HEK293 (cell line): ENCODE data around the gene GNL2.

ENCODE experiments used
- FEZF1 ChIP-seq: fragments of 450-650 bp; formaldehyde crosslinking; IDR thresholded peaks from 2 replicates; pipeline ENCODE4 v1.5.1; 2016; ENCODE audit warnings: missing biosample characterization, missing genetic modification characterization
- HOXD13 ChIP-seq: sonication (generic); formaldehyde crosslinking; IDR thresholded peaks from 2 replicates; pipeline ENCODE4 v1.8.0; 2022; ENCODE audit warnings: missing genetic modification reagents, borderline replicate concordance
- REPIN1 ChIP-seq: fragments of 450-650 bp; formaldehyde crosslinking; IDR thresholded peaks from 2 replicates; pipeline ENCODE4 v1.5.1; 2017; ENCODE audit warnings: missing biosample characterization, missing genetic modification characterization, low read depth
- WT1 ChIP-seq: fragments of 450-650 bp; formaldehyde crosslinking; IDR thresholded peaks from 2 replicates; pipeline ENCODE4 v1.5.1; 2016; ENCODE audit warnings: missing biosample characterization, missing genetic modification characterization
- ZBTB1 ChIP-seq: fragments of 450-650 bp; formaldehyde crosslinking; IDR thresholded peaks from 2 replicates; pipeline ENCODE4 v1.5.1; 2016; ENCODE audit warnings: missing biosample characterization, missing genetic modification characterization
- ZNF155 ChIP-seq: fragments of 450-650 bp; formaldehyde crosslinking; IDR thresholded peaks from 2 replicates; pipeline ENCODE4 v1.5.1; 2016; ENCODE audit warnings: missing biosample characterization, missing genetic modification characterization
- ZNF175 ChIP-seq: fragments of 450-650 bp; formaldehyde crosslinking; IDR thresholded peaks from 2 replicates; pipeline ENCODE4 v1.5.1; 2016; ENCODE audit warnings: missing biosample characterization, missing genetic modification characterization
- ZNF19 ChIP-seq: fragments of 450-650 bp; formaldehyde crosslinking; IDR thresholded peaks from 2 replicates; pipeline ENCODE4; 2016; ENCODE audit warnings: missing biosample characterization, missing genetic modification characterization, low read depth
- ZNF211 ChIP-seq: fragments of 450-650 bp; formaldehyde crosslinking; IDR thresholded peaks from 2 replicates; pipeline ENCODE4 v1.5.1; 2016; ENCODE audit warnings: low read depth, missing biosample characterization, missing genetic modification characterization
- ZNF221 ChIP-seq: fragments of 450-650 bp; formaldehyde crosslinking; IDR thresholded peaks from 2 replicates; pipeline ENCODE4 v1.5.1; 2017; ENCODE audit warnings: missing biosample characterization, missing genetic modification characterization, borderline replicate concordance
- ZNF23 ChIP-seq: fragments of 450-650 bp; formaldehyde crosslinking; IDR thresholded peaks from 2 replicates; pipeline ENCODE4 v1.5.1; 2016; ENCODE audit warnings: missing biosample characterization, missing genetic modification characterization, borderline replicate concordance
- ZNF394 ChIP-seq: fragments of 450-650 bp; formaldehyde crosslinking; IDR thresholded peaks from 2 replicates; pipeline ENCODE4 v1.5.1; 2016; ENCODE audit warnings: missing biosample characterization, missing genetic modification characterization, mild to moderate bottlenecking, moderate library complexity, borderline replicate concordance
- ZNF621 ChIP-seq: fragments of 450-650 bp; formaldehyde crosslinking; IDR thresholded peaks from 2 replicates; pipeline ENCODE4 v1.5.1; 2017; ENCODE audit warnings: missing biosample characterization, missing genetic modification characterization
- ZNF623 ChIP-seq: fragments of 450-650 bp; formaldehyde crosslinking; IDR thresholded peaks from 2 replicates; pipeline ENCODE4 v1.5.1; 2016; ENCODE audit warnings: missing biosample characterization, missing genetic modification characterization
- ZNF624 ChIP-seq: fragments of 450-650 bp; formaldehyde crosslinking; IDR thresholded peaks from 2 replicates; pipeline ENCODE4 v1.5.1; 2017; ENCODE audit warnings: missing biosample characterization, missing genetic modification characterization
- ZNF629 ChIP-seq: fragments of 450-650 bp; formaldehyde crosslinking; IDR thresholded peaks from 2 replicates; pipeline ENCODE4 v1.5.1; 2017; ENCODE audit warnings: missing biosample characterization, missing genetic modification characterization
- ZNF747 ChIP-seq: fragments of 450-650 bp; formaldehyde crosslinking; IDR thresholded peaks from 2 replicates; pipeline ENCODE4 v1.5.1; 2016; ENCODE audit warnings: missing biosample characterization, missing genetic modification characterization
- ZNF76 ChIP-seq: fragments of 450-650 bp; formaldehyde crosslinking; IDR thresholded peaks from 2 replicates; pipeline ENCODE4; 2016; ENCODE audit warnings: low read depth, missing biosample characterization, missing genetic modification characterization, borderline replicate concordance
- ZNF791 ChIP-seq: fragments of 450-650 bp; formaldehyde crosslinking; IDR thresholded peaks from 2 replicates; pipeline ENCODE4 v1.5.1; 2016; ENCODE audit warnings: missing biosample characterization, missing genetic modification characterization
- ZSCAN16 ChIP-seq: fragments of 450-650 bp; formaldehyde crosslinking; IDR thresholded peaks from 2 replicates; pipeline ENCODE4 v1.5.1; 2016; ENCODE audit warnings: missing biosample characterization, missing genetic modification characterization
- TF ChIP-seq, protein P1 (sequence below): IDR thresholded peaks from 2 replicates; pipeline ENCODE4 v1.6.1; 2011; ENCODE audit warnings: mild to moderate bottlenecking, low read depth, low read length, borderline replicate concordance
- TF ChIP-seq, protein P2 (sequence below): fragments of 450-650 bp; IDR thresholded peaks from 2 replicates; pipeline ENCODE4 v1.5.1; 2018; ENCODE audit warnings: missing biosample characterization, missing genetic modification characterization
- TF ChIP-seq, protein P3 (sequence below): fragments of 450-650 bp; formaldehyde crosslinking; IDR thresholded peaks from 2 replicates; pipeline ENCODE4 v1.5.1; 2016; ENCODE audit warnings: missing biosample characterization, missing genetic modification characterization
- TF ChIP-seq, protein P4 (sequence below): fragments of 450-650 bp; formaldehyde crosslinking; IDR thresholded peaks from 2 replicates; pipeline ENCODE4 v1.5.1; 2016; ENCODE audit warnings: missing biosample characterization, missing genetic modification characterization
- TF ChIP-seq, protein P5 (sequence below): fragments of 450-650 bp; formaldehyde crosslinking; IDR thresholded peaks from 2 replicates; pipeline ENCODE4 v1.5.1; 2016; ENCODE audit warnings: missing biosample characterization, missing genetic modification characterization
- TF ChIP-seq, protein P6 (sequence below): fragments of 450-650 bp; formaldehyde crosslinking; IDR thresholded peaks from 2 replicates; pipeline ENCODE4 v1.5.1; 2016; ENCODE audit warnings: missing biosample characterization, missing genetic modification characterization
- TF ChIP-seq, protein P7 (sequence below): fragments of 450-650 bp; formaldehyde crosslinking; IDR thresholded peaks from 2 replicates; pipeline ENCODE4 v1.5.1; 2017; ENCODE audit warnings: missing biosample characterization, missing genetic modification characterization

The GNL2 gene

DNA sequence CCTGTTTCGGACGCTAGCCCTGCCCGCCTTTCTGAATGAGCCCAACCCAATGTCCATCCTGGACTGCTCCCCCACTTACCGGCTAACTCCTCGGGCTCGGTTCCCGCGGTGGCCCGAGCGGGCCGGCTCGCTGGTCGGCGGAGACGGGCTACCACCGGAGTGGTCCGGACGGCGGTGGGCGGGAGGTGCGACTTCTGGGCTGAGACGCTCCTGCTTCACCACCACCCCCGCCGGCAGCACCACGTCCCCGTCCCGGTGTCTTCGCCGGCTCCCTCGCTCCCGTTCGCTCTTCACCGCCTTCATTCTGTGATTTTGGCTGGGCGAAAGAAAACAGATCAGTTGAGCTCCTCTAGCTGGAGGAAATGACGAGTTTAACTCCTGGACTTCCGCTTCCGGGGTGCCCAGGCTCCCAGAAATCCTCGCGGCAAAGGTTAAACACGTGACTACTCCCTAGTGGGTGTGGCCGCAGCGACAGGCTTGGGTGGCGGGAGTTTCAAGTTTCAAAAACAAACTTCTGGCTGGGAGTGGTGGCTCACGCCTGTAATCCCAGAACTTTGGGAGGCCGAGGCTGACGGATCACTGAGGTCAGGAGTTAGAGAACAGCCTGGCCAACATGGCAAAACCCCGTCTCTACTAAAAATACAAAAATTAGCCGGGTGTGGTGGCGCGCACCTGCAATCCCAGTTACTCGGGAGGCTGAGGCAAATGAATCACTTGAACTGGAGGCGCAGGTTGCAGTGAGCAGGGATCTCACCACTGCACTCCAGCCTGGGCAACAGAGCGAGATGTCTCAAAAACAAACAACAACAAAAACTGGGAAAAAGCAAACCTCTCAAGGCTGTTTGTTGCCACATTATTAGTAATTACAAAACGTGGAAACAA, 41.6 kb downstream of the GNL2 start, which contains the start of gene SNIP1 (continued):
- TF ChIP-seq ZNF747 (tag by site-specific recombination) (no peak), REPIN1 (tag by site-specific recombination) (peak; percentile 62), ZNF221 (tag by site-specific recombination) (no peak), HOXD13 (no peak), ZNF791 (tag by site-specific recombination) (no peak), WT1 (tag by site-specific recombination) (0 out of 2 replicates have a peak, but pooled peaks have one; percentile 25), ZBTB1 (tag by site-specific recombination) (no peak), ZNF623 (tag by site-specific recombination) (no peak), ZNF19 (tag by site-specific recombination) (no peak), ZNF621 (tag by site-specific recombination) (no peak), ZNF394 (tag by site-specific recombination) (no peak; the same call in 1 of the 2 replicates), FEZF1 (tag by site-specific recombination) (no peak), ZNF624 (tag by site-specific recombination) (no peak), ZNF629 (peak; percentile 83), ZNF175 (tag by site-specific recombination) (no peak), ZNF76 (tag by site-specific recombination) (peak; percentile 91), ZNF23 (tag by site-specific recombination) (no peak), ZSCAN16 (tag by site-specific recombination) (no peak), ZNF155 (tag by site-specific recombination) (no peak), ZNF211 (tag by site-specific recombination) (no peak)
- TF ChIP-seq, protein P1, sequence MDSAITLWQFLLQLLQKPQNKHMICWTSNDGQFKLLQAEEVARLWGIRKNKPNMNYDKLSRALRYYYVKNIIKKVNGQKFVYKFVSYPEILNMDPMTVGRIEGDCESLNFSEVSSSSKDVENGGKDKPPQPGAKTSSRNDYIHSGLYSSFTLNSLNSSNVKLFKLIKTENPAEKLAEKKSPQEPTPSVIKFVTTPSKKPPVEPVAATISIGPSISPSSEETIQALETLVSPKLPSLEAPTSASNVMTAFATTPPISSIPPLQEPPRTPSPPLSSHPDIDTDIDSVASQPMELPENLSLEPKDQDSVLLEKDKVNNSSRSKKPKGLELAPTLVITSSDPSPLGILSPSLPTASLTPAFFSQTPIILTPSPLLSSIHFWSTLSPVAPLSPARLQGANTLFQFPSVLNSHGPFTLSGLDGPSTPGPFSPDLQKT, result no peak; the same call in 1 of the 2 replicates
- TF ChIP-seq, protein P2, sequence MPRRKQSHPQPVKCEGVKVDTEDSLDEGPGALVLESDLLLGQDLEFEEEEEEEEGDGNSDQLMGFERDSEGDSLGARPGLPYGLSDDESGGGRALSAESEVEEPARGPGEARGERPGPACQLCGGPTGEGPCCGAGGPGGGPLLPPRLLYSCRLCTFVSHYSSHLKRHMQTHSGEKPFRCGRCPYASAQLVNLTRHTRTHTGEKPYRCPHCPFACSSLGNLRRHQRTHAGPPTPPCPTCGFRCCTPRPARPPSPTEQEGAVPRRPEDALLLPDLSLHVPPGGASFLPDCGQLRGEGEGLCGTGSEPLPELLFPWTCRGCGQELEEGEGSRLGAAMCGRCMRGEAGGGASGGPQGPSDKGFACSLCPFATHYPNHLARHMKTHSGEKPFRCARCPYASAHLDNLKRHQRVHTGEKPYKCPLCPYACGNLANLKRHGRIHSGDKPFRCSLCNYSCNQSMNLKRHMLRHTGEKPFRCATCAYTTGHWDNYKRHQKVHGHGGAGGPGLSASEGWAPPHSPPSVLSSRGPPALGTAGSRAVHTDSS, result no peak
- TF ChIP-seq, protein P3, sequence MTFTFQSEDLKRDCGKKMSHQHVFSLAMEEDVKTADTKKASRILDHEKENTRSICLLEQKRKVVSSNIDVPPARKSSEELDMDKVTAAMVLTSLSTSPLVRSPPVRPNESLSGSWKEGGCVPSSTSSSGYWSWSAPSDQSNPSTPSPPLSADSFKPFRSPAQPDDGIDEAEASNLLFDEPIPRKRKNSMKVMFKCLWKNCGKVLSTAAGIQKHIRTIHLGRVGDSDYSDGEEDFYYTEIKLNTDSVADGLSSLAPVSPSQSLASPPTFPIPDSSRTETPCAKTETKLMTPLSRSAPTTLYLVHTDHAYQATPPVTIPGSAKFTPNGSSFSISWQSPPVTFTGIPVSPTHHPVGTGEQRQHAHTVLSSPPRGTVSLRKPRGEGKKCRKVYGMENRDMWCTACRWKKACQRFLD, result no peak
- TF ChIP-seq, protein P4, sequence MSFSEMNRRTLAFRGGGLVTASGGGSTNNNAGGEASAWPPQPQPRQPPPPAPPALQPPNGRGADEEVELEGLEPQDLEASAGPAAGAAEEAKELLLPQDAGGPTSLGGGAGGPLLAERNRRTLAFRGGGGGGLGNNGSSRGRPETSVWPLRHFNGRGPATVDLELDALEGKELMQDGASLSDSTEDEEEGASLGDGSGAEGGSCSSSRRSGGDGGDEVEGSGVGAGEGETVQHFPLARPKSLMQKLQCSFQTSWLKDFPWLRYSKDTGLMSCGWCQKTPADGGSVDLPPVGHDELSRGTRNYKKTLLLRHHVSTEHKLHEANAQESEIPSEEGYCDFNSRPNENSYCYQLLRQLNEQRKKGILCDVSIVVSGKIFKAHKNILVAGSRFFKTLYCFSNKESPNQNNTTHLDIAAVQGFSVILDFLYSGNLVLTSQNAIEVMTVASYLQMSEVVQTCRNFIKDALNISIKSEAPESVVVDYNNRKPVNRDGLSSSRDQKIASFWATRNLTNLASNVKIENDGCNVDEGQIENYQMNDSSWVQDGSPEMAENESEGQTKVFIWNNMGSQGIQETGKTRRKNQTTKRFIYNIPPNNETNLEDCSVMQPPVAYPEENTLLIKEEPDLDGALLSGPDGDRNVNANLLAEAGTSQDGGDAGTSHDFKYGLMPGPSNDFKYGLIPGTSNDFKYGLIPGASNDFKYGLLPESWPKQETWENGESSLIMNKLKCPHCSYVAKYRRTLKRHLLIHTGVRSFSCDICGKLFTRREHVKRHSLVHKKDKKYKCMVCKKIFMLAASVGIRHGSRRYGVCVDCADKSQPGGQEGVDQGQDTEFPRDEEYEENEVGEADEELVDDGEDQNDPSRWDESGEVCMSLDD, result no peak
- TF ChIP-seq, protein P5, sequence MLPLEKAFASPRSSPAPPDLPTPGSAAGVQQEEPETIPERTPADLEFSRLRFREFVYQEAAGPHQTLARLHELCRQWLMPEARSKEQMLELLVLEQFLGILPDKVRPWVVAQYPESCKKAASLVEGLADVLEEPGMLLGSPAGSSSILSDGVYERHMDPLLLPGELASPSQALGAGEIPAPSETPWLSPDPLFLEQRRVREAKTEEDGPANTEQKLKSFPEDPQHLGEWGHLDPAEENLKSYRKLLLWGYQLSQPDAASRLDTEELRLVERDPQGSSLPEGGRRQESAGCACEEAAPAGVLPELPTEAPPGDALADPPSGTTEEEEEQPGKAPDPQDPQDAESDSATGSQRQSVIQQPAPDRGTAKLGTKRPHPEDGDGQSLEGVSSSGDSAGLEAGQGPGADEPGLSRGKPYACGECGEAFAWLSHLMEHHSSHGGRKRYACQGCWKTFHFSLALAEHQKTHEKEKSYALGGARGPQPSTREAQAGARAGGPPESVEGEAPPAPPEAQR, result no peak
- TF ChIP-seq, protein P6, sequence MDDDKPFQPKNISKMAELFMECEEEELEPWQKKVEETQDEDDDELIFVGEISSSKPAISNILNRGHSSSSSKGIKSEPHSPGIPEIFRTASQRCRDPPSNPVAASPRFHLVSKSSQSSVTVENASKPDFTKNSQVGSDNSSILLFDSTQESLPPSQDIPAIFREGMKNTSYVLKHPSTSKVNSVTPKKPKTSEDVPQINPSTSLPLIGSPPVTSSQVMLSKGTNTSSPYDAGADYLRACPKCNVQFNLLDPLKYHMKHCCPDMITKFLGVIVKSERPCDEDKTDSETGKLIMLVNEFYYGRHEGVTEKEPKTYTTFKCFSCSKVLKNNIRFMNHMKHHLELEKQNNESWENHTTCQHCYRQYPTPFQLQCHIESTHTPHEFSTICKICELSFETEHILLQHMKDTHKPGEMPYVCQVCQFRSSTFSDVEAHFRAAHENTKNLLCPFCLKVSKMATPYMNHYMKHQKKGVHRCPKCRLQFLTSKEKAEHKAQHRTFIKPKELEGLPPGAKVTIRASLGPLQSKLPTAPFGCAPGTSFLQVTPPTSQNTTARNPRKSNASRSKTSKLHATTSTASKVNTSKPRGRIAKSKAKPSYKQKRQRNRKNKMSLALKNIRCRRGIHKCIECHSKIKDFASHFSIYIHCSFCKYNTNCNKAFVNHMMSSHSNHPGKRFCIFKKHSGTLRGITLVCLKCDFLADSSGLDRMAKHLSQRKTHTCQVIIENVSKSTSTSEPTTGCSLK (tag by site-specific recombination), result no peak
- TF ChIP-seq, protein P7, sequence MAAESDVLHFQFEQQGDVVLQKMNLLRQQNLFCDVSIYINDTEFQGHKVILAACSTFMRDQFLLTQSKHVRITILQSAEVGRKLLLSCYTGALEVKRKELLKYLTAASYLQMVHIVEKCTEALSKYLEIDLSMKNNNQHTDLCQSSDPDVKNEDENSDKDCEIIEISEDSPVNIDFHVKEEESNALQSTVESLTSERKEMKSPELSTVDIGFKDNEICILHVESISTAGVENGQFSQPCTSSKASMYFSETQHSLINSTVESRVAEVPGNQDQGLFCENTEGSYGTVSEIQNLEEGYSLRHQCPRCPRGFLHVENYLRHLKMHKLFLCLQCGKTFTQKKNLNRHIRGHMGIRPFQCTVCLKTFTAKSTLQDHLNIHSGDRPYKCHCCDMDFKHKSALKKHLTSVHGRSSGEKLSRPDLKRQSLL (tag by site-specific recombination), result no peak
